ENCODE data around the gene SLC7A8.
A peak's percentile ranks its signal among the peaks of the same experiment; 100 is the strongest.

Gene SLC7A8

DNA sequence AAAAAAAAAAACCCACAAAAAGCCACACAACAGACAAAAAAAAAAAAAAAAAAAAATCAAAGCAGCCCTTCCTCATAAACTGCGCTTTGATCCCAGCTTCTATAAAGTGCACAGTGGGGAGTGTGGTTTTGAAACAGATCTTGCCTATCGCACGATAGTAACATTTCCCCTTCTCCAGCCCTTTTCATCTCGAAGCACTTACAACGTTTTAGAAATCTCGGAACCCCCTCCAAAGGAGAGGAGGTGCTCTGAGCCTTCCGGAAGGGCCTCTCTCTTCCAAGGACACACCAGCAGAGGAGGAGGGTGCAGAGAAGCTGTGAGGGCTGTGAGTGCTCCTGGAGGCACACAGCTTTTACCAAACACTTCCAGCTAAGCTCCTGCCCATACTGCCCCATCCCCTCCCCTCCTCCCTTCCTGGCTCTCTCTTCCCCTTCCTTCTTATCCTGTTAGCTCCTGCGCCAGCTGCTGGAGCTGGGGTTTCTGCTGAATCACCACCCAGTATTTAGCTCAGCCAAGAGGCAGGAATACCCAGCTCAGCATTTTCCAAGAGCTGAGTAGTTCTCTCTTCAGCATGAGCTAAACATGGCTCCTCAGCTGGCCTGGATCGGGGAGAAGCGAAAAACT lies 28.4 kb downstream of the SLC7A8 start:
- DNase-seq: peak; percentile 61 to 69

DNA sequence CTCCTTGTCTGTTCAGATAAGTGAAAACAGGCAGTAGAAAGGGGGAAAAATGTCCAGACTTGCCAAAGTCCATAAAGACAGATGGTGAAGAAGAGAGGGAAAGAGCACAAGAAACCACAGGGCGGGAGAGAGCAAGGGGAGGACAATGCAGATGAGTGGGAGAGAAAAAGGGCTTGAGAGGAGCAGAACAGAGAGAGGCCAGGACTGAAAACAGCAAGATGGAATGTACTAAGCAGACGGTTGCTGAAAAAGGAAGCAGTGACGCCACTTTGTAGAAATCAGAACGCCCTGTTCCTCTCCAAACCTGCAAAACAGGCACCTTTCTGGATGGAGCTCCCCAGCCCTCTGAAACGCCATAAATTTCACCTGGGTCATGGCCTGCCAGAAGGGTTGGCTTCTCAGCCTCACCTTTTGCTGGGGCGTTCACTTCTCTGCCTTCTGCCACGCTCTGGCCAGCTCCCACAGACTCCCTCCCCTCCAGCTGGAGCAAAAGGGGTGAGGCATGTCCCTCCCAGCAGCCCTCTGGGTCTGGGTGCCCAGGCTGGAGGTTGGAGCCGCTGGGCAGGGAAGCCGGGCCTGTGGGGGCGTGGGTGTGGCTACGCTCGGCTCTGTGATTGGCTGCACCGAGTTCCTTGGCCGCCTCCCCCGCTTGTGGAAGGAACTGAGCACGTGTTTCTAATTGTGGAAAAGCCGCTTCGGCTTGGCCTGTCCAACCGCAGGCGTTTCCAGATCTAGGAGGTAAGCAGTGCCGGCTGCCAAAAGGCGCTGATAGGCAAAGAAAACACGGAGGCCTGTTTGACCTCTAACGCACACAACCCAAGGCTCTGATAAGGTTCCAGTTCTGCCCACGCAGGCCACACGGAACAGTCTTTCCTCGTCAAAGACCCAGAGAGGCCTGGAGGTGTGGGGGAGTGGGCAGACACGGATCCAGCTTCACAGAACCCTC lies 29.3 kb downstream of the SLC7A8 start:
- DNase-seq: no peak

DNA sequence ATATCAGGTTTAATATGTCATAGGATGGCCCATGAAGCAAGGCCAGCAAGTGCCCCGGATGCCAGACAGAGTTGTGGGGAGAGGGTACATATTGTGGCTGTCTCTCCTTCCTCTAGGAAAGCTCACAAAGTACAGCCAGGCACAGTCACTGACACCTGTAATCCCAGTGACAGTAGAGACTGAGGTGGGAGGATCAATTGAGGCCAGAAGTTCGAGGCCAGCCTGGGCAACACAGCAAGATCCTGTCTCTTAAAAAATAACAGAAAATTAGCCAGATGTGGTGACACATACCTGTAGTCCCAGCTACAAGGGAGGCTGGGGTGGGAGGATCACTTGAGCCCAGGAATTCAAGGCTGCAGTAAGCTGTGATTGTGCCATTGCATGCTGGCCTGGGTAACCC lies 32.1 kb downstream of the SLC7A8 start:
- DNase-seq: no peak

DNA sequence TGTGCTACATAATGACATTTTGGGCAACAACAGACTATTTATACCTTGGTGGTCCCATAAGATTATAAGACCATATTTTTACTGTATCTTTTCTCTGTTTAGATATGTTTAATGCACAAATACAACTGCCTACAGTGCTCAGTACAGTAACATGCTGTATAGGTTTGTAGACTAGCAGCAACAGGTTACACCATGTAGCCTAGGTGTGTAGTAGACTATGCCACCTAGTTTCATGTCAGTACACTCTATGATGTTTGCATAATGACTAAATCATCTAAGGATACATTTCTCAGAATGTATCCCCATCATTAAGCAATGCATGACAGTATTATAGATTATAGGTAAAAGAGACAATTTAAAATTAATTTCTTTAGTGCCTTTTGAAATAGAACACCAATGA lies 33.7 kb downstream of the SLC7A8 start:
- DNase-seq: no peak

DNA sequence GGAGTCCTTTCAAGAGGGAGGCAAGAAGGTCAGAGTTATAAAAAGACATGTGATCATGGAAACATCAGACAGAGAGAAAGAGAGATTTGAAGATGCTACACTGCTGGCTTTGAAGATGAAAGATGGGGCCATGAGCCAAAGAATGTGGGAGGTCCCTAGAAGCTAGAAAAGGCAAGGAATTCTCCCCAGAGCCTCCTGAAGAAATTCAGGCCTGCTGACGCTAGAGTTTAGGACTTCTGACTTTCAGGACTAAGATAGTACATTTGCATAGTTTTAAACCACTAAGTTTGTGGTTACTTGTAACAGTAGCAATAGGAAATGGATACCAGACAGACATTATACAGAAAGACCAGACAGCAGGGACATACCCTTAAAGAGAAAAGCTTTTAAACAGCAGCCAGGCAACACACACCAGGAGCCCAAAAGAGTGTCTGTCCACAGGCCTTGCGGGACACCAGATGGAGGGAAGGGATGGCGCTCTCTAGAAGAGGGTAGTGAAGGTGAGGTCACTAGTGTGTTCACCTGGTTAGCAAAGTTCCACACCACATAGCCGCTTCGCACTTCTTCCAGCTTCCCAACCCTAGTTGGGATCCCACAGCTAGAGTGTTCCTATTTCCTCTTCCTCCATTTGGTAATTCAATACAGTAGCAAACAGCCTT lies 34.7 kb downstream of the SLC7A8 start:
- DNase-seq: no peak

DNA sequence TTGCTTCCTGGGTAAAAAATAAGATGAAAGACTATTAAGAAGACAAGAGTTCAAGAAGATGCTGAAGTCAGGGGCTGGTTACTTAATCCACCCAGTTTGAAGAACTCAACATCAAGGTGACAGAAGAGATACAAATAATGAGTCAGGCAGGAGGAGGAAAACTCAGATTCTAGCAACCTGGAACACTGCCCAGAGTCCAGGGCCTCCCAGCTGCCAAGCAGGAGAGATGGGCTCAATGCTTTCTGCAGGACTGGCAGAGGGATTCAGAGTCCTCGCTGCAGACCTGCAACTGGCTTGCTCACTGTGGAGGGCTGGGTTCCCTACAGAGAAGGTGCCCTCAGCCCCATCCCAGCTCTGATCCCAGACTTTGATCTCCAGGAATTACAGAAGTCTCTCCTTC lies 35.8 kb downstream of the SLC7A8 start:
- DNase-seq: peak in 1 of 2 experiments; percentile 34

DNA sequence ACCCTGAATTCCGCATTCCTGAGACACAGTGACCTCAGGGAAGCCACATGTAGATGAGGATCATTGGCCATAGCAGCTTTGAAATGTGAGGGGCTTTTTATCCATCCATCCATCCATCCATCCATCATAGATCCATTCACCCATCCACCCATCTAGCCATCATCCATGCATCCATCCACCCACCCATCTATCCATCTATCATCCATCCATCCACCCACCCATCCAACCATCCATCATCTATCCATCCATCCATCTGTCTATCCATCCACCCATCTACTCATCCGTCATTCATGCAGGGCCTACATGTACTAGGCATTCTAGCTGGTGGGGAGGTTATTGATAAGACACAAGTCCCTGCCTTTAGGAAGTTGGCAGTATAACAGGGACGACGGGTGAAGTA lies 36.5 kb downstream of the SLC7A8 start:
- no peak for DNase-seq

DNA sequence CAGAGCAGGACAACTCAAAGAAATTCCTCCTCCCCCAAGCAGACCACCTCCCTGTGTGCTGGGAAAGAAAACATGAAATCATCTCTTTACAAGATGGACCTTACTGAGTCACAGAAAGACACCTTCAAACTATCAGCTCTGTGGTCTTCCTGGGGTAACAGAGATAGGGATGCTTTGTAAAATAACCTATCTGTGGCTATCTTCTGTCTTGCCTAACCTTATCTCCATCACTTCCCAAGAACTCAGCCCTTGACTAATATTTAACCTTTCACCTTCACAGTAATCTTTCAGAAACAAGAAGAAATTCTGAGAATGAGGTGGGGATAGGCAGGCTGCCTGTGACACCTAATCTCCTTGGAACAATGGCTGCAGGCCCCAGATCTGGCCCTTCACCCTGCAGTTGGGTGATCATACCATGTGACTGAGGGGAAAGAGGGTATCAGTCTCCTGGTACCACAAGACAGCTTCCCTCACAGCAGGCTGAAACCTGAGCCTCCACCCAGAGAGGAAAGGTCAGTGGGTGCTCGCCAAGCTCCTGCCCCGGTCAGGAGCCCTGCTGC lies 37.0 kb downstream of the SLC7A8 start:
- no peak for DNase-seq

DNA sequence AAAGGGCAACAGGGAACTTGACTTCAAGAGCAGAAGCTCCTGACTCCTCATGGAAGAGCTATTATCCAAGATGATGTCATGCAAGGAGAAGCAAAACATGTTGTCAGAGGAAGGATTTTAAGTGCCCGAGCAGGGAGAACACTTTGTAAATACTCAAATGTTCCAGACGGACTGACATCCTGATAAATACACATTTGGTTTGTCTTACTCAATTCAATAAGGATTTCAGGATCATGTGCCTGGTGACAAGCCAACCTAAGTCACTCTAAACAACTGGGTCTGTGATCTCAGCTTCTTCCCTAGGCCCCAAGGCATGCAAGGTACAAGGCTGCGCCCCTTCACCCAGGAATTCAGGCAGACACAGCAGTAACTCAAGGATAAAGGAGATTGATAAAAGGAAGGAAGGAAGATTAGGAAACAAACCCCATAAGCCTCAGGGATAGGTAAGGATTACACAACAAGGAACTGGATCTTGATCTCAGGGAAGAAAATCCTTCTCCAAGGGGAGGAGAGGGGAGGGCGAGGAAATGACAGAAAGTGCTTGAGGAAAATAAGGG lies 37.6 kb downstream of the SLC7A8 start:
- no peak for DNase-seq

DNA sequence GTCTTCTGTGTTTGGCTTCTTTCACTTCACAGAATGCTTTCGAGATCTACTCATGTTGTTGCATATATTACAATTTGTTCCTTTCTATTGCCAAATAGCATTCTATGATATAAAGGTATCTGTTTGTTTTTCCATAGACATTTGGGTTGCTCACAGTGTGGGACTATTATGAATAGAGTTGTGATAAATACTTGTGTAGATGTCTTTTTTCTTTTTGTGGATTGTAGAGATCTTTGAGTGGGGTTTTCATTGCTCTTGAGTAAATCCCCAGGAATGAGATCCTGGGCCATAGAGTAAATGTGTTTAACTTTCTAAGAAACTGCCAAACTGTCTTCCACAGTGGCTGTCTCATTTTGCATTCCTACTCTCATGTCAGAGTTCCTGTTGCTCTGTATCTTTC lies 39.5 kb downstream of the SLC7A8 start:
- no peak for DNase-seq

DNA sequence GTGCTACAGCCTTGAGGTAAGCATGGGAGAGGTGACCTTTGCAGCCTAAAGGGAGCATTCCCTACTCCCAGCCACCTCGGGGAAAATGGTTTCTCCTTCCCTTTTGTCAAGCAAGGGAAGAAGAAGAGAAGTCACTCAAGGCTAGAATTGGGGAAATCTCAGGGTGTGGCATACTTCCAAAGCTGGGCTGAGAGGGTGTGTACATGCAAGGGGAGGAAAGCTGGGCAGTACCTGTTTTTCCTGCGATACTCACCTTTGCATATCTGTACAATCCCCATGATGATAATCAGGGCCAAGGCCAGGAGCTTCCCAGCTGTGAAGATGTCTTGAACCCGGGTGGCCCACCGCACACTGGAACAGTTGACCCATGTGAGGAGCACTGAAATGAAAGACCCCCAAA lies 40.6 kb downstream of the SLC7A8 start:
- no peak for DNase-seq

DNA sequence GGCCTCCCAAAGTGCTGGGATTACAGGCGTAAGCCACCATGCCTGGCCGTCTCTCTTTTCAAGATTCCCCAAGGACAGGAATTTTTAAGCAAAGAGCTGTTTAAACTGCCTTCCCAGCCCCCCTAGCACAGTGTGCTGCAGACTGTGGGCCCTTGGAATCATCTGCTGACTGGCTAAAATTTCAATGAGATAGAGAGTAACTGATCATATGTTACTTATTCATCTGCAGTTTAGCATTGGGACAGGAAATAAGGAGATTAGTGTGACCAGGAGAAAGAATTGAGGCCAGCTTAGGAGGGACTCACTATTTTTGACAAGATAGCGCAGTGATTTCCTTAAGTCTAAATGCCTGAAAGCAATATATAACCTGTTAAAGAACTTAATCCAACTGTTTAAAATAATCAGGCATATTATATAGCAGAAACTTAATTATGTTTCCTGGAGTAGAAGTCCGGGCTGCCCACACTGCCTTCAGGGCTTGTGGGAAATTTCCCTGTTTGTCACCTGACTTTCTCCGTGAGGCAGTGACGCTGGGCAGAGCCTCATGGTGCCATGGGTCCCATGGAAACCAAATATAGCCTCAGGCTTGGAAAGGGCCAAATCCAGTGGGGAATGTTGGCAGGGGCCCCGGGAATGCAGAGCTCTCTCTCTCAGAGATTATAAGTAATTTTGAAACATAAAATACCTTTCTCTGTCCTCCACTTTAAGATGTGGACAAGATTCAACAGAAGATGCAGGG lies 41.6 kb downstream of the SLC7A8 start:
- DNase-seq: no peak

DNA sequence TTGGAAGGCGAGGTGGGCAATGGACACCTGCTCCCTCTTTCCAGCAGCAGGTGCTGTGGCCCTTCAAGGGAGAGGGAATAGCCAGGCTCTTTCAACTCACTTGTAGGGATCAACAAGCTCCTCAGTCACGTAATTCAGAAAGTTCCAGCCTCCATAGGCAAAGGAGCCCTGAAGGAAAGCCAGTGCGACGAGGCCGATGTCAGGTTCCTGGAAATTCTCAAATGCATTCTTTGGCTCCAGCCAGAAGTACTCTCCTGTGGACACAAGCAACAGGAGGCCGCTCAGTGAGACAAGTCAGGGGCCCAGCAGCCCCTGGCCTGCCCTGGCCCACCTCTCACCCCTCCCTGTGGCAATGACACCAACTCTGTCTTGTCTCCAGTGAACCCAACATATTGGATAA lies 43.1 kb downstream of the SLC7A8 start:
- DNase-seq: no peak

DNA sequence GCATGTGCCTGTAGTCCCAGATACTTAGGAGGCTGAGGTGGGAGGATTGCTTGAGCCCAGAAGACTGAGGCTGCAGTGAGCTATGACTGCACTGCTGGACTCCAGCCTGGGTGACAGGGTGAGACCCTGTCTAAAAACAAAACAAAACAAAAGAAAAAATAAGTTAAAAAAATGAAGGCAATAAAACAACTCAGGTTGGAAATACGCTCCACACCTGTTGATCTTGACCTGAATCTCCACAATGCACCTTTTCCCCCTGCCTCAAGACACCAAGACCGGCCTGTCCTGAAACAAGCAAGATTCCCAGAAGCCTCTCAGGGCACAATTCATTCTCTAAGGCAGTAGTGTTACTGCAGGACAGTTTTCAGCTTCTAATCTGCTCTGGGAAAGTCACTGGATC lies 43.6 kb downstream of the SLC7A8 start:
- no peak for DNase-seq

DNA sequence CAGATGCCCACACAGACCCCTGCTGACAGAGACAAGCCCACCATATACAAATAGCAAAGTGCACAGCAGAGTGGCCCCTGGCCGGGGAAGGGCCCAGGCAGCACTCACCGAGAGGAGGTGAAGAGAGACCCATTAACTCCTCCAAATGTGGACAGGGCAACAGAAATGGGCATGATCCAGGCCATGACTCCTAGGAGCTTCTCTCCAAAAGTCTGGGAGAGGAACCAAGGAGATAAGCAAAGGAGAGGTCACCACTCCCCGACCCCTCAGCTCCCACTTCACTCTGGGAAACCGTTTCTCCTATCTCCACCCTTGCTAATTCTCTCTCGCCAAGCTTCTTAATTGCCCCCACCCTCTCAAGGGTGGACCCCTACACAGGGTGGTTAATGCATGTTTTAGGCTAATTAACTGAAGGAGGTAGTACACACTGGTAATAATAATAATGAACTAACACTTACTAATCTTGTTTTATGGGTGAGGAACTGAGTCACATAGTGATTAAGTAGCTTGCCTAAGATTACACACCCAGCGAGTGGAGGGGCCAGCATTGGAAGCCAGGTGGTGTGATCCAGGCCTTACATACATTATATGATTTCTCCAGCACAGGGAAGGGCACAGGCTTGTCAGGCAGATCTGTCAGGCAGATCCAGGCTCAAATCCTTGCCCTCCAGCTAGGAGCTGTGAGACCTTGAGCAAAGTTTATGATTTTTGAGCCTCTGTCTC lies 45.5 kb downstream of the SLC7A8 start:
- no peak for DNase-seq

DNA sequence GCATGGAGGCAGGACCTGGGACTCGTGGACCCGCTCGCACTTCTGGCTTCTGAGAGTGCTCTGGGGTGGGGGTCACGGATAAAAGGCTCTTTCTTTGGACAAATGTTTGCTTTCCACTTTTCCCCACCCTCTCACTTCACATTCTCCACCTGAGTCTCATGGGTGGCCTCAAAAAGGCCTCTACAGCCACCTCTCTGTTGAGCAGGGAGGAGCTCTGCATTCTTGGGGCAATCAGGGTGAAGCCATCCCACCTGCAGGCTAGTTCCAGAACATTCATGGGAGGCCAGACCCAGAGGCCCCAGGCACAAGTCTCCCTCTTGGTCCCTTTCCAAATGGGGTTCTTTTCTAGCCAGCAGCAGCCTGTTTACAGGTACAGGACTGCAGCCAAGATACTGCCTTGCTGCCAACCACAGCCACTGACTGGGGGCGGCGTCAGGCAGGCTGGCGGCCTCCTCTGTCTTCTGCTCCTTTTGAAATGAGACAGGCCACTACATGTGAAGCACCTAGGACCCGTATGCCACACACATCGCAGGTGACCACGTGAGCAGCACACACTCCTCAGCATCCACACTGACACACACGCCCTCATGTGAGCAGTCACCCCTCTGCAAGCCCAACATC lies 46.2 kb downstream of the SLC7A8 start:
- no peak for DNase-seq

DNA sequence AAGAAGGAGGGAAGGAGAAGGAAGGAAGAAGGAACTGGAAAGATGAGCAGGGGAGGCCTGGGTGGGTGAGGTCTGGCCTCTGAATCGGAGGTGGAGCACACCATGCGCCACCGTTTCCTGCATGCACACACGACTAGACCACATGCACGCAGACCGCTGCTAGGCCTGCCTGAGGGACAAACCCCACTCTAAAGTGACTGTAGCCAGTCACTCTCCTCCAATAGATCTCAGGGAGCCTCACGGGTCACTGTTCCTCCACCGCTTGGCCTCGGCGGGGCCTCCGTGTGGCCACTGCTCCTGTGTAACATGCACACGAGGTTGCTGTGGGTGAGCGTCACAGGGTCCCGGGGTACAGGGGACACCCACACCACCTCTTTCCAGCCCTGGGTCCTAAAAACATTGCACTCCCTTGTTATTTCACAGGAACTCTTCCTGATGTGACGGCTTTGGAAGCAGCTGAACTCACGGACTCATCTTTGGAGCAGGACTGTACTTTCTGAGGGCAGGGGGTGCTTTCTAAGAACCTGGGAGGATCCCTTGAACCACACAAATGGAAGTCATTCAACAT lies 46.8 kb downstream of the SLC7A8 start:
- DNase-seq: no peak

DNA sequence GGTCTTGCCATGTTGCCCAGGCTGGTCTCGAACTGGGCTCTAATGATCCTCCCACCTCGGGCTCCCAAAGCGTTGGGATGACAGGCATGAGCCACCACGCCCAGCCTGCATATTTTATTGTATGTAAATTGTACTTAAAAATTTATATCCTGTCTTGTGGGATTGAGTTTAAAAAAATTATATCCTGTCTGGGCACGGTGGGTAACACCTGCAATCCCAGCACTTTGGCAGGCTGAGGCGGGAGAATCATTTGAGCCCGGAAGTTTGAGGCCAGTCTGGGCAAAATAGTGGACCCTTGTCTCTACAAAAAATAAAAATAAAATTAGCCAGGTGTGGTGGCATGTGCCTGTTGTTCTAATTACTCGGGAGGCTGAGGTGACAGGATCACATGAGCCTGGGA lies 50.5 kb downstream of the SLC7A8 start:
- DNase-seq: no peak

DNA sequence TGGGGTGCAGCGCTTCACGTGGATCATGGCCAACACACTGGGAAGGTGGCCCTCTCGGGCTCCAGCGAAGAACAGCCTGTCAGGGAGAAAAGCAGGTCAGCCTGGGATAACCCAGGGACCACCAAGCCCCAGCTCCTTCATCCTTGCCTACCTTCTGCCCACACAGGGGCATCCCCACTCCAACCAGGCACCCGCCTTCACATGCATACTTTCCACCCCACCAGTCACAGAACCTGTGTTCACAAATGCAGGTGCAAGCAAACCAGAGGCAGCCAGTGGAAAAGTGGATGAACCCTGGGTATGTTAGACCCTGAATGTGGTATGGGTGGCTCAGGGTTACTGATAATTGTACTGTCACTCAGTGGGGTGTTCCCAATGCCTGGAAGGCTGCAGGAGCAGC lies 52.0 kb downstream of the SLC7A8 start:
- no peak for DNase-seq

DNA sequence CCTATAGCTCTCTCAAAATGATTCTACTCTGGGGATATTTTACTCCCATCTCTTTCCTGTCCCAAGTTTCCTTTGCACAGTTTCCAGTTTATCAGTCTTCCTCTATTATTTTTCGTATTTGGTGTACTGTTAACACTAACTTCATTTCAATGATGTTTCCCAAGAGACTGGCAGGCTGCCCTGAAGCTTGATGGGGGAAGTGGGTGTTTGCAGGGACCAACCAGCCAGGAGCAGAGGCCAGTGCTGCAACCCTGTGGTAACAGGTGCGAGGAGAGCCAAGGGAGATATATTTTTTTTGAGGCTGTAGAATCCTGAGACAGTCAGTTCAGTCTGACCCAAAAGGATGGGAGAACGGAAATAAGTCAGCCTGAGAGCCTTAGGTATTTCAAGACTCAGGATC lies 52.6 kb downstream of the SLC7A8 start:
- DNase-seq: no peak

DNA sequence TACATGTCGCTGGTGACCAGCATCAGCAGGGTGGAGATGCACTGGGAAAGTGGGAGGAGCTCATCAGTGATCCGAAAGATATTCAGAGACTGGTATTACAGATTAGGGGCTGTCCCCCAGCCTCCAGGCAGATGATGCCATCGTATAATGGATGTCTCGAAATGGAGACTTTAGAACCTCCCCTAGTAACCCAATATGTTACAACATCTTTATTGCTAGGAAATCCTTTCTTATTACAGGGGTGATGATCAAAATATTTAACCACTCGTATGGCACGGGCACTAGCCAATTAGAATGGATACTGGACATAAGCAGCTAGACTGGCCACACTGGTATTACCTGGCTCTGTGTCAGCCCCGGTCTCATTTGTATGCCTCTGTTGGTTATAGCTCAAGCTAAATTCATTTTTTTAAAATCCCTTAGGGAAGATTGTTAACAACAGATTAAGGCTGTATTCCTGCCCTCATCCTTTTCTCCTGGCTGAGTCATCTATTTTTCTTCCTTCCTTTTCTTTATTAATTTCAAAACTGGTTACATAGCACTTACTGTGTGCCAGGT lies 53.6 kb downstream of the SLC7A8 start:
- DNase-seq: no peak

Data from SHP77 (cell line).